ENCODE data around the gene CIAO3.

Gene CIAO3

DNA sequence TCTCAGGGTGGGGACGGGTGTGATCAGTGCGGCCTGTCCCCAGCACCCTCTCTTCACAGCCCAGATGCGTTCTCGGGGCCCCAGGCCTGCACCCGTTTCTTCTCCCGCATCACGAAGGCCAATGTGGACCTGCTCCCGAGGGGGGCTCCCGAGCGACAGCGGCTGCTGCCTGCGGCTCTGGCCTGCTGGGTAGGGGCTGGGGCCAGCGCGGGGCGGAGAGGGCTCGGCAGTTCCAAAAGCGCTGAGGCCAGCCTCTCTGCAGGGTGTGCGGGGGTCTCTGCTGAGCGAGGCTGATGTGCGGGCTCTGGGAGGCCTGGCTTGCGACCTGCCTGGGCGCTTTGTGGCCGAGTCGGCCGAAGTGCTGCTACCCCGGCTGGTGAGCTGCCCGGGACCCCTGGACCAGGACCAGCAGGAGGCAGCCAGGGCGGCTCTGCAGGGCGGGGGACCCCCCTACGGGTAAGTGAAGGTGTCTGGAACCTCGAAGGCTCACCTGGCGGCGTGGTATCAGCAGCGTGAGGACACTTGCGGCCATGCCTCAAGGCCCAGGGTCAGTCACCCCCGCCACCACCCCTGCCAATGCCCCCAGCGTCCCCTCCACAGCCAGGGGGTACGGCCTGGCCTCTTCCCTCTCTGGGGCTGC is 24.2 kb upstream of the CIAO3 start:
- no peaks in the 10 kb centered on the region for H3K36me3 ChIP-seq
- H3K27ac ChIP-seq, result no peak overlapping the region
- no peak overlapping the region for H3K9ac ChIP-seq
- H3K4me1 ChIP-seq, result peaks cover 0 to 29% (median 21%) of the 10 kb centered on the region in 10 experiments; a peak in 19 of 20 replicates
- no peaks in the 10 kb centered on the region for H3K27me3 ChIP-seq
- H3K9me3 ChIP-seq (replicated peaks in 1 of 11), result no peaks in the 10 kb centered on the region
- H3K4me3 ChIP-seq, result no peak overlapping the region
- no peak overlapping the region for H3K4me2 ChIP-seq
- no peaks in the 10 kb centered on the region; a peak in 1 of 22 replicates for H4K20me1 ChIP-seq
- TF ChIP-seq Cebpa-rat (IDR thresholded peaks at IDR 0.05), result no peak

DNA sequence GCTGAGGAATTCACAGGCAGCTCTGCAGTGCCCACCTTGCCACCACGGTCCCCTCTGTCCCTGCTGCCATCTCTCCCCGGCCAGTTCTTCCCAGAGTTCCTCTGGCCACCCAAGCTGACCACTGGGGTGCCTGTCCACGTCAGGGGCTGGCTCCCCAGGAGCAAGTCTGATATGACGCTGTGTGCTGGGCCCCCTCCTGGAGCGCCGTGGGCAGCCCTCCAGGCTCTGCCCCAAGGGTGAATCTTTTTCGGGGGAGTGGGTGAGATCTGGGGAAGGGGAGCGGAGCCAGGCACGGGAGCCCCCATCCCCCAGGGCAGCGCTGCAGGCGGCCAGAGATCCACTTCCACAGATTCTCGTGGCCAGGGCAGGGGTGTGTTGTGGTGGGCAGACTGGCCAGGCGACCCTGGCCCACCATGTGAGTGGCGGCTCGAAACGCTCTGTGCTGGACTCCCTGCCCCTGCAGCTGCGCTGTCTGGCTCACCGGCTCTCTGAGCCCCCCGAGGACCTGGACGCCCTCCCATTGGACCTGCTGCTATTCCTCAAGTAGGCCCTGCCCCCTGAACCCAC is 23.5 kb upstream of the CIAO3 start:
- no peaks in the 10 kb centered on the region; a peak in 1 of 22 replicates for H4K20me1 ChIP-seq
- TF ChIP-seq Cebpa-rat (IDR thresholded peaks at IDR 0.05), result no peak
- no peaks in the 10 kb centered on the region for H3K27me3 ChIP-seq
- no peak overlapping the region for H3K4me2 ChIP-seq
- H3K27ac ChIP-seq, result no peak overlapping the region
- H3K4me1 ChIP-seq, result peaks cover 0 to 29% (median 21%) of the 10 kb centered on the region in 10 experiments; a peak in 19 of 20 replicates
- H3K9ac ChIP-seq, result no peak overlapping the region
- no peak overlapping the region for H3K4me3 ChIP-seq
- no peaks in the 10 kb centered on the region for H3K36me3 ChIP-seq
- H3K9me3 ChIP-seq (replicated peaks in 1 of 11), result no peaks in the 10 kb centered on the region

DNA sequence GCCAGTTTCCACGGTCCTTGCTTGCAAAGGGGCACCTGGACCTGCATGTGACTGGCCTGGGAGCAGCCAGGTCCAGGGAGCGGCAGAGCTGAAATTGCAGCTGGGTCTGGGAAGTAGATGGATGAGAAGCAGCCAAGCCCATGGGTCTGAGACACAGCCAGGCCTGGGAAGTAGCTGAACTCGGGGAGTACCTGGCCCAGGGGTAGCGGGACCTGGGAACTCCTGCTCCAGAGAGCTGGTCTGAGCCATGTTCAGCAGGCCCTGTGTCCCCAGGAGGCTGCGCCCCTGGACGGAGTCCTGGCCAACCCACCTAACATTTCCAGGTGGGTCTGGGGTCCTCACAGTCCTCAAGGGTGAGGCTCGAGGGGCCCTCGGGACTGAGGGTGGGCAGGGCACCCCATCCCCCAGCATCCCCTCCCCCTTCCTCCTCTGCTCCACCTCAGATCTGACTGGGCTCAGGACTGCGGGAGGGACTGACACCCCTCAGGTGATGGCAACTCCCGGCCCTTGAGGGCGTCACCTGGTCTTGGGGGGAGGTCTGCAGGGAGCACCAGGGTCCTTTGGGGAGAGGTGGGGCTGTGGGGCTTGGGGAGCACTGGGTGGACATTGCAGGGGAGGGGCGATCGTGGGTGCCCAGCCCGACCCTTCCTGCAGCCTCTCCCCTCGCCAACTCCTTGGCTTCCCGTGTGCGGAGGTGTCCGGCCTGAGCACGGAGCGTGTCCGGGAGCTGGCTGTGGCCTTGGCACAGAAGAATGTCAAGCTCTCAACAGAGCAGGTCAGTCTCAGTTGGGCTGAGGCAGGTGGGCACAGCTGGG is 22.8 kb upstream of the CIAO3 start:
- H3K4me3 ChIP-seq, result no peak overlapping the region
- H3K27me3 ChIP-seq, result no peaks in the 10 kb centered on the region
- H3K9me3 ChIP-seq (replicated peaks in 1 of 11), result no peaks in the 10 kb centered on the region
- no peaks in the 10 kb centered on the region; a peak in 1 of 22 replicates for H4K20me1 ChIP-seq
- no peaks in the 10 kb centered on the region for H3K36me3 ChIP-seq
- H3K27ac ChIP-seq, result no peak overlapping the region
- H3K4me1 ChIP-seq, result peaks cover 0 to 29% (median 21%) of the 10 kb centered on the region in 10 experiments; a peak in 19 of 20 replicates
- no peak overlapping the region for H3K9ac ChIP-seq
- TF ChIP-seq Cebpa-rat (IDR thresholded peaks at IDR 0.05), result no peak
- H3K4me2 ChIP-seq, result 0 out of 22 replicates have a peak overlapping the region, but pooled peaks of 1 of the 11 experiments have one; percentile 50

DNA sequence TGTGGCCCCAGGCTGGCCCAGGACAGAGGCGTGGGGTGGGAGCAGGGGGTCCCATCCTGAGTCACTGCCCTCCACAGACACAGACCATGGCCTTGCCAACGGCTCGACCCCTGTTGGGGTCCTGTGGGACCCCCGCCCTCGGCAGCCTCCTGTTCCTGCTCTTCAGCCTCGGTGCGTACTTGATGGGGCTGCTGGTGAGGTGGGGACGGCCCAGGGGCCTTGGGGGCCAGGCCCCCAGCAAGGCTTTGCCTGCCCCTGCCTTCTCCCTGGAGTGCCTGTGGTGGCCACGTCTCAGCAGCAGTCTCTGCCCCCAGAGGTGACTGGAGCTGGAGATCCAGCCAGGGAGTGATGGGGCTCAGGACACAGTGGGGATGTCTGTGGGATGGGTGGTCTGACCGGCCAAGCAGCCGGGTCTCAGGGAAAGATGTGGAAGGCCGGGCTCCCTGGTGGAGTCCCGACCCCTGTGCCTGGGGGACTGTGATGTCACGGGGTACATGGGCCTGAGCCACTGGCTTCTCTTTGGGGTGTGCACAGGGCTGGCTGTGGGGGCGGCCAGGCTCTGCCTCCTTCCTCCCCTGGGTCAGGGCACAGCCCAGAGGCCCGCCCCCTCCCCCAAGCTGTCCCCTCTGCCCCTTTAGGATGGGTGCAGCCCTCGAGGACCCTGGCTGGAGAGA is 21.9 kb upstream of the CIAO3 start:
- Histone ChIP-seq H3K36me3 (no peaks in the 10 kb centered on the region), H3K9me3 (replicated peaks in 1 of 11) (no peaks in the 10 kb centered on the region), H3K4me3 (no peak overlapping the region), H3K27ac (no peak overlapping the region), H4K20me1 (no peaks in the 10 kb centered on the region; a peak in 1 of 22 replicates), H3K27me3 (no peaks in the 10 kb centered on the region), H3K4me2 (peak overlapping the region in 6 of 11 experiments; percentile 28 to 58 (median 38); a peak in 8 of 22 replicates), H3K9ac (0 out of 22 replicates have a peak overlapping the region, but pooled peaks of 2 of the 11 experiments have one; percentile 2 to 5), H3K4me1 (peaks cover 5 to 35% (median 26%) of the 10 kb centered on the region in 10 experiments)
- no peak for TF ChIP-seq Cebpa-rat (IDR thresholded peaks at IDR 0.05)

DNA sequence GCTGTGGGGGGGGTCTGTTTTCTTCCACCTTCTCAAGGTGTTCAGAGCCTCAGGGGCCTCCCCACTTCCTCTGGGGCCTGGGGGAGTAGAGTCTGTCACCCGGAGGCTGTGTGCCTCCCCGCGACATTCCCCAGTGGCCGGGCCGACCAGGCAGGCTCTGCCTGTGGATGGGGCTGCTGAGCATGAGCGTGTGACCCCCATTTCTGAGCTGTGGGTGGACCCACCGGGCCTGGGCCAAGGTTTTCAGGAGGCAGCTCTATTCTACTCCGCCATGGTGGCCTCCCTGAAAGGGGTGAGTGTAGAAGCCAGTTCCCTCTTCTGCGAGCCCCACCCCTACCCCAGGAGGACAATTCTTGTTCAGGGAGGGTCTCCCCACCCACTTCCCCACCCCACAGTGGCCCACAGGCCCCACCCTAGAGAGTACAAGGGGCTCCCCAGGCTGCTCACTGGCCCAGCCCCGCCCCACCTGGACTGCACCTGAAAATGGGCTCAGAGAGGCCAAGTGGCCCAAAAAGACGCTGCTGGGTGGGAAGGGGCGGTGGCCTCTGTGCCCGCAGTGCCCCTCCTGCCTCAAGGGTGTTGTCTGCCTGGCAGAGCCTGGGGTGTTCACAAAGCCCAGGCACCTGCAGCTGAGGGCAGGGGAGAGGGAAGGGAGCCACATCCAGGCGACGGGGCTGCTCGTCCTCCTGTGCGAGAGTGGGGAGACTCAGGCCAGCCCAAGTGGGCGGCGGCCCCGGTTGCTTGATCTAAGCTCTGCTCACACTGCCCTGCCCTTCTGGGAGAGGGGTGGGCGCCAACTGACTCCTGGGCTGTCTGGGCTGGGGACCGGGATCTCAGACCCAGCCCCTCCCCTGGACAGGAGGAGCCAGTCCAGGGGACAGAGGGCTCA is 21.1 kb upstream of the CIAO3 start:
- Histone ChIP-seq H4K20me1 (no peaks in the 10 kb centered on the region; a peak in 1 of 22 replicates), H3K9ac (0 out of 22 replicates have a peak overlapping the region, but pooled peaks of 1 of the 11 experiments have one; percentile 5), H3K36me3 (no peaks in the 10 kb centered on the region), H3K4me2 (peak overlapping the region in 10 of 11 experiments; percentile 9 to 58 (median 36); a peak in 17 of 22 replicates), H3K4me3 (no peak overlapping the region), H3K27me3 (no peaks in the 10 kb centered on the region), H3K9me3 (replicated peaks in 1 of 11) (no peaks in the 10 kb centered on the region), H3K27ac (no peak overlapping the region), H3K4me1 (peaks cover 14 to 44% (median 35%) of the 10 kb centered on the region in 10 experiments)
- TF ChIP-seq Cebpa-rat (IDR thresholded peaks at IDR 0.05), result no peak

DNA sequence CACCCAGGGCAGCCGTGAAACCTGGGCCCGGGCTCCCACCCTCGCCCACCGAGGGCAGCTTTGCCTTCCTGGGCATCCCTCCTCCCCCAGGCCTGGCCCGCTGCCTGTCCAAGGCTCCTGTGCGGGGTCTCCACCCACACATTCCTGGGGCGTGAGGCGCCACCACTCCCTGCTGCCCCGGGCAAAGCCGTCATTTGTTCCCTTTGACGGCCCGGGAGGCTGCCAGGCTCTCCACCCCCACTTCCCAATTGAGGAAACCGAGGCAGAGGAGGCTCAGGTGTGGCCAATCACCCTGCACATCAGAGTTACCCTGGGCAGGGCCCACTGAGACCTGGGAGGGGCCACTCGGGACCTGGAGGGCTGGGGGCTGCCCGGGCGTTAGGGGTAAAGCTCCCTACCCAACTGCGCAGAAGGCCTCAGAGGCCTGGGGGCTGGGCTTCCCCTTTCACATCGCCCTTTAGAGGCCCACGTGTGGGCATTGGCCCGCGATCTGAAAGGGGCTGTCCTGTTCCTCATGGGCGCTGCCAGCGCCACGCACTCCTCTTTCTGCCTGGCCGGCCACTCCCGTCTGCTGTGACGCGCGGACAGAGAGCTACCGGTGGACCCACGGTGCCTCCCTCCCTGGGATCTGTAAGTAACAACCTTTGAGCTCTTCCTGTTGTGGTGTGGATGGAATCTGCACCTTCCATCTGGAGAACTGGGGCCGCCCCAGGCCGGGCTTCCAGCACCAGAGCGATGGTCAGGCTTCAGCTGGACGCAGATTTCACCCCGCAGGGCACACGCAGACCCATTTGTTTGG is 19.9 kb upstream of the CIAO3 start, which contains the start of gene MSLN:
Gene MSLN, plus strand, starts transcription at position 190 of the 799 bp plus-strand sequence. CDS start 1,947 bp downstream, outside the sequence.
- Histone ChIP-seq H3K27ac (no peak within 1 kb of the TSS), H3K27me3 (no peaks in the 10 kb centered on the region)

DNA sequence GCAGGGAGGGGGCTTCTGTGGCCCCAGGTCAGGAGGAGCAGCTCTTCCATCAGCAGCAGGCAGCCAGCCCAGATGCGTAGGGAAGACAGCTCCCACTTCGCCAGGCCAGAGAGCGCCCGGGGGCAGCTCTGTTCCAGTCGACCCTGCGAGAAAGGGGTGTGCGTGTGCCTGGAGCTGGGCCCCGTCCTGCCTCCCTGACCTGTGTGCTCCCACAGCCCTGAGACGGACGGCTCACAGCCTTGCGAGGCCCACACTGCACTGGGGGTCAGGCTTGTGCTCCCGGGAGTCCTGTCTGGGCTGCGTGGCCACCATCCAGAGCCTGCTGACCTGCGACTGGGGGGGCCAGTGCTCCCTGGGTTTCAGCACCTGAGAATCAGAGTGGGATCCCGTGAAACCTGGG is 19.3 kb upstream of the CIAO3 start:
- TF ChIP-seq Cebpa-rat (IDR thresholded peaks at IDR 0.05), result no peak
- Histone ChIP-seq H3K4me1 (peaks cover 27 to 56% (median 46%) of the 10 kb centered on the region in 10 experiments), H3K9ac (no peak overlapping the region), H3K4me3 (no peak overlapping the region), H3K27me3 (no peaks in the 10 kb centered on the region), H3K36me3 (no peaks in the 10 kb centered on the region), H3K9me3 (replicated peaks in 1 of 11) (peaks cover 0 to 5% (median 0%) of the 10 kb centered on the region in 11 experiments; a peak in 2 of 22 replicates), H3K4me2 (no peak overlapping the region), H4K20me1 (no peaks in the 10 kb centered on the region), H3K27ac (no peak overlapping the region)

More for the DNA sequence above, 19.9 kb upstream of the CIAO3 start, which contains the start of gene MSLN:
- peaks cover 20 to 49% (median 40%) of the 10 kb centered on the region in 10 experiments for H3K4me1 ChIP-seq
- H3K4me3 ChIP-seq, result no peak within 1 kb of the TSS
- no peaks in the 10 kb centered on the region for H3K36me3 ChIP-seq
- H3K9me3 ChIP-seq (replicated peaks in 1 of 11), result peaks cover 0 to 5% (median 0%) of the 10 kb centered on the region in 11 experiments; a peak in 2 of 22 replicates
- H3K4me2 ChIP-seq, result peak within 1 kb of the TSS; percentile 1 to 58 (median 36); a peak in 17 of 22 replicates
- no peak within 1 kb of the TSS; a peak in 1 of 22 replicates for H3K9ac ChIP-seq
- TF ChIP-seq Cebpa-rat (IDR thresholded peaks at IDR 0.05), result no peak
- no peaks in the 10 kb centered on the region; a peak in 1 of 22 replicates for H4K20me1 ChIP-seq
